GM18868 (cell line): Measurements from ENCODE around the gene SRPK2.
"Not testable (repeated sequence)": the region's sequence is repeated elsewhere in the genome, so short reads cannot be mapped to it uniquely, and the experiment has no call there.

Experiments
- ATAC-seq: cut with Tn5 transposase; IDR thresholded peaks from one replicate; pipeline ENCODE4 v1.9.1; 2021; ENCODE audit warnings: mild to moderate bottlenecking, moderate library complexity; ENCODE audit not compliant: unreplicated experiment

Gene SRPK2

GRCh38 chr7:105199386-105199785 is 189.3 kb downstream of the SRPK2 start:
- no peak for ATAC-seq

DNA sequence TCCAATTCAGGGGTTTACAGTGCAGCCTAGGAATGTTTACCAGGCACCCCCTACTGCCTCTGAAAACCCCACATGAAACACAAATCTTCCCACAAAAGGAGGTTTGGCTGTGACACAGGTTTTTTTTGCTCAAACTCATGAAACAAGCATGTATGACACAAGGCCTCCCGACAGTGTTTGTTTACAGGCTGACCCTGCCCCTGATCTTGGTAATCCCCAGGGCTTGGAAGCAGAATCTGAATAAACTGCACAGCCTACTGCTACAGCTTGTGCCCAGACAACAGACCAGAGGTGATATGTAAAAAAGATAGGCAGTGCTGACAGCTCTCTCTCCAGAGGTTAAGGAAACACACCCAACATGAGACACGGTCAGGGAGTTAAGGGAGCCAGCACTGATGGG is 190.5 kb downstream of the SRPK2 start:
- ATAC-seq: no peak

- no peak for ATAC-seq
Measured at GRCh38 chr7:105196473-105196872, 192.2 kb downstream of the SRPK2 start.

GRCh38 chr7:105195891-105196290 is 192.8 kb downstream of the SRPK2 start:
- no peak for ATAC-seq

- not testable (repeated sequence) for ATAC-seq
Measured at GRCh38 chr7:105194959-105195358, 193.8 kb downstream of the SRPK2 start.

DNA sequence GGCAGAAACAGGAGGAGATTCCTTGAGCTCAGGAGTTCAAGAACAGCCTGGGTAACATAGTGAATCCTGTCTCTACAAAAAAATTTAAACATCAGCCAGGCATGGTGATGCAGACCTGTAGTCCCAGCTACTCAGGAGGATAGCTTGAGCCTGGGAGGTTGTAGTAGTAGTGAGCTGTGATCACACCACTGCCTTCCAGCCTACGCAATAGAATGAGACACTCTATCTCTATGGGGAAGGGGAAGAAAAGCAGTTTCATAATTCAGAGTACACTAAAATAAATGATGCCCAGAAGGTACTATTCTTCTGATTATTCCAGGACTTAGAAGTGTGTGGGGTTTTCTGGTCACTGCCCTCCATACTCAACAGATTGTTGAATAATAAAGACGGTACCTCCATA is 197.4 kb downstream of the SRPK2 start:
- peak; percentile 66 for ATAC-seq

DNA sequence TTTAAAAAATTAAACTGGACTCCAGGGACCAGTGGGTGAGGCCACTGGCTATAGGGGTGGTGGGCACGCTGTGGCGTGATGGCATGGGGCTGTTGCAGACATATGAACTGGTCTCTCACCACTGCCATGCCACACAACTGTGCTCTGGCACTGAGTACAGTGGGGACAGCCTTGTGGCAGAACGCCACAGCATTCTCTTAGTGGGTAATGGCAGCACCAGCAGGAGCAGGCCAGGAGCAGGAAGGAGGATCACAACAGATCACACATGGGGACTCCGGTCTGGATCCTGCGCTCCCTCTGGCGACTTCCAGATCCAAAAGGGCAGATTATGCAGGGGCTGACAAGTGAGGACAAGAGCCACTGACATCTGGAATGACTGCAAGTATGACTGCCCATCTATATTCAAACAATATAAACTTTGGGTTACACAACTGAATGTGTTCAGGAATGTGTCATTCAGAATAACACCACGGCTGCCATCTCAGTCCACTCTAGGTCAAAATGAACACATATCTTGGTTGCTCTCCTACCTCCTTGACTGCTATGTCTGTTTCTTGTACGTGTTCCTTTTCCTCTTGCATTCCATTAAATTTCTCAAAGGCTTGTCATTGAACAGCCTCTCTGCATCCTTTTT is 198.7 kb downstream of the SRPK2 start:
- ATAC-seq: no peak

GRCh38 chr7:105188201-105188600 is 200.5 kb downstream of the SRPK2 start:
- ATAC-seq: no peak

DNA sequence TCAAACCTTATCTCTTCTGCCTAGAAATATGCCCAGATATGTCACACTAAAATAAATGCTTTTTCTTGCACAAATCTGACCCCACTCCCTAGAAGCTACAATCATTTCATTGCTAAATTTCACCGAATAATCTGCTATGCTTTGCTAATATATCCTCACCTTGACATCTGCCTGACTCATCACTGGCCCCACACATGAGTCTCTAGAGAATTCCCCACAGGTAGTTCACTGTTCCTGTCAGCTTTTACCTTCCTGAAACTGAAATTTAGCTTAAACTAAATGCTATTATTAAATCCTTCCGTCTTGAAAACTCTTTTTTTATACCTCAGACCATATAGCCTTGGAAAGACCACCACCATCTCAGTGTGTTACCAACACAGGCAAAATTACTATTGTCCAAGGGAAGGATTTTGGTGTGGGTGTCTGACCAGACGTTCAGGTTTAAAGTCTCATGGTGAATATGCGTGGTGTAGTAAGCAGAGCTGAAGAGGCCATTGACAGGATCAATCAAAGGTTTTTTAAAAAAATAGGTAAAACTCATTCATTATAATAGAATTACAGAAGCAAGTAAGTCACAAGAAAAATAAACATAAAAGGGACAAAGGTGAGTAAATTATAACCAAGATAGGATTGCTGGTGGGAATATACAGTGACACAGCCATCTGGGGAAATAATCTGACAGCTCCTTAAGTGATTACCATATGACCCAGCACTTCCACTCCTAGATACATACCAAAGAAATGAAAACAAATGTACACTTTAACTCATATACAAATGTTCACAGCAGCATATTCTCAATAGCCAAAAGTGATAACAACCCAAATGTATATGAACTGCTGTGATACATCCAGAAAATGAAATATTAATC is 201.2 kb downstream of the SRPK2 start:
- ATAC-seq: peak; percentile 66

GRCh38 chr7:105185290-105186010 is 203.3 kb downstream of the SRPK2 start:
- no peak for ATAC-seq

GRCh38 chr7:105180002-105180401 is 208.7 kb downstream of the SRPK2 start:
- no peak for ATAC-seq

DNA sequence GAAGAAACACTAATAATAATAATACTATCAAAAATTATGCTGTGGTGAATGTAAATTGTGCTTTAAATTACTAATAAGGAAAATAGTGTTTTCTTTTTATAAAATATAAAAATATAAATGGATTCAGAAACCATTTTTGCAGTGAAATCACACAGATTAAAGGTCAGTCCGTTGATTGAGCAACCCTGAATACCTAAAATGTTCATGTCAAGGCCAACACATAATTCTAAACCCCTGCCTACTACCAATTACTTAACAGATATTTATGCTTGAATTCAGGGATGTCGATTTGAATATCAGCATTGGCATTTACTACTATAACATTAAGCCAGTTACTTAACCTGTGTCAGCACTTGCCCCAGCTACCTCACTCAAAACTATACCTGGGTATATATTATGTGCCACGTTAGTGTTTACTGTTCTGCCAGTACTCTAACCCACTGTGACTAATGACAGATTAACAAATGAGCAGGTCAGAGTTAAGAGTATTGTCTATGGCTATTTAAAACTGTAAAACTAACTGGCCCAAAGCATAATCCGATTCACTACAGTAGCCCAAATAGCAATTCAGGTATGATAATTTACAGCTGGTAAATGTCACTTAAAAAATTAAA is 209.7 kb downstream of the SRPK2 start:
- ATAC-seq: no peak

DNA sequence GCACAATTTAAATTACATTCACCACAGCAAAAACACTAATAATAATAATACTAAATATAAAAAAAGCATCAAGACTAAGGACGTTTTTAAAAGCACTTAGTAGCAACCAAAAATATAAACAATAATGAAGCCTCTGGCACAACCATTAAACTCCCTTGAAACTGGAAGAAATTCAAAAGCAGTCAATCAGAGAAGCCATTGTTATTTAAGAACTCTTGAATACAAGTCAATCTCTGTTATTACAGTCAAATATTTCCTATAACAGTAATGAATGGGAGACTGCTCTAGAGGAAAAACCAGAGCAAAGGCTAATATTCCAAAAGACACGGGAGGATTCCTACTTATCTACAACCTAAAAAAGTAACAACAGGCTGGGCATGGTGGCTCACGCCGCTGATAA is 210.5 kb downstream of the SRPK2 start:
- ATAC-seq: no peak

- no peak for ATAC-seq
Measured at GRCh38 chr7:105177026-105177425, 211.7 kb downstream of the SRPK2 start.

DNA sequence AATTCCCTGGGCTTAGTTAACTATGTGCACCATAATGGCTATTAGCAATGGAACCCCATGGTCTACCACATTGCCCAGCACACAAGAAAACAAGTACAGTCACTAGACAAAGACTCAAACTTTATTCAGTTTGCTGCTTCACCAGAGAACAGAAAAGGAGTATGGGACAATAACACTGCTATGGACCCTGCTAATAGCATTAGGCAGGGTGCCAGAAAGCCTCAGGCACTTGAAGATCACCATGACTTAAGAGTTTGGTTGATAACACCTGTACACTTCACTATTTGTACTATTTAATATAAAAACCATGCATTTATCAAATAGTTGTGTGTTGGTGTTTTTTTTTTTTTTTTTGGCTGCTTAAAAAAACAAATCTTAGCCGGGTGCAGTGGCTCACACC is 215.1 kb downstream of the SRPK2 start:
- ATAC-seq: no peak

- ATAC-seq: no peak
Measured at GRCh38 chr7:105164751-105165150, 224.0 kb downstream of the SRPK2 start.

- no peak for ATAC-seq
Measured at GRCh38 chr7:105163718-105164117, 225.0 kb downstream of the SRPK2 start.

- ATAC-seq: no peak
Measured at GRCh38 chr7:105161366-105161765, 227.4 kb downstream of the SRPK2 start.

GRCh38 chr7:105157278-105157677 is 231.4 kb downstream of the SRPK2 start:
- no peak for ATAC-seq

GRCh38 chr7:105156731-105157130 is 232.0 kb downstream of the SRPK2 start:
- ATAC-seq: no peak

GRCh38 chr7:105154084-105154483 is 234.6 kb downstream of the SRPK2 start:
- no peak for ATAC-seq
